Activated CD4-positive, CD25-positive, alpha-beta regulatory T cell treated with anti-CD3 and anti-CD28 coated beads, Interleukin-2, amount 50 U/mL, for 24 hours (primary cell): ENCODE results near the gene CBY1.

Experiments used
- ATAC-seq, 2 donors: fragments of 150-1000 bp; cut with Tn5 transposase; one replicate each; pipeline ENCODE4 v1.10.0; 2021; ENCODE audit warnings: mild to moderate bottlenecking in 1 of 2, moderate library complexity in 1 of 2

Gene CBY1

DNA sequence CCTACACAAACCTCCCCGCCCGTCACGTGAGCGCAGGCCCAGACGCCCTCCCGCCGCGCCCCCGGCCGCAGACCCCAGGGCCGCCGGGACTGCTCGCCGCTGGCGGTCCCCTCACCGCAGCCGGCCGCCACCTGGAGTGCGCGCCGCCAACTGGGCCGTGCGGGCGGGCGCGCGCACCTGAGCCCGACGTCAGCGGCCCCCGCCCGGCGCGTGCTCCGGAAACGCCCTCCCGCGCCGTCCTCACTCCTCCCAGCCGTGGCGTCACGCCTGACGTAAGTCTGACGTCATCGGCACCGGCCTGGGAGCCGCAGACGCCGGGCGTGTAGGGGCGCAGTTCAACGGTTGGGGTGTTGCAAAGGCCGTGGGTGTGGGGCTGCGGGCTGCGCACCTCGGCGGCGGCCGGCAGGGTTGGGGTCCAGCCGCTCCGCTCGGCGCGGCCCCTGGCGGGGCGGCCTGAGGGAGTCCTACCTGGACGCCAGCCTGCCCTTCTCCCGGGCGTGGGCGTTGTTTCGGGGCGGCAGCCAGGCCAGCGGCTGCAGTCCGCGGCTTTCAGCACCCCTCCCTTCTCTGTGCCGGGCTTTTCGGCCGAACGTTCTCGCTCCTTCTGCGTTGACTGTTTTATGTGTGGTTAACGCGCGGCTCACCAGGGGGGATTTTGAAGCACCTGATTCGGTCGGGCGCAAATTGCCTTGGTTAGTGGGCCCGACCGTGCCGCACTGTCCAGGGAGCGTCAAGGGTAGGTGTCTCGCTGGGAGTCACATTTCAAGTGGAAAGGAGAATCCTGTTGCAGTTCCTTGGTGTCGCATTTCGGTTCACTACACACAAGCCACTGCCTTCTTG, 44.6 kb downstream of the CBY1 start, which contains the start of gene JOSD1:
Gene JOSD1, minus strand, starts transcription at position 155 of the 840 bp plus-strand sequence. CDS start 956 bp downstream, outside the sequence.
- ATAC-seq = peak; percentile 33

DNA sequence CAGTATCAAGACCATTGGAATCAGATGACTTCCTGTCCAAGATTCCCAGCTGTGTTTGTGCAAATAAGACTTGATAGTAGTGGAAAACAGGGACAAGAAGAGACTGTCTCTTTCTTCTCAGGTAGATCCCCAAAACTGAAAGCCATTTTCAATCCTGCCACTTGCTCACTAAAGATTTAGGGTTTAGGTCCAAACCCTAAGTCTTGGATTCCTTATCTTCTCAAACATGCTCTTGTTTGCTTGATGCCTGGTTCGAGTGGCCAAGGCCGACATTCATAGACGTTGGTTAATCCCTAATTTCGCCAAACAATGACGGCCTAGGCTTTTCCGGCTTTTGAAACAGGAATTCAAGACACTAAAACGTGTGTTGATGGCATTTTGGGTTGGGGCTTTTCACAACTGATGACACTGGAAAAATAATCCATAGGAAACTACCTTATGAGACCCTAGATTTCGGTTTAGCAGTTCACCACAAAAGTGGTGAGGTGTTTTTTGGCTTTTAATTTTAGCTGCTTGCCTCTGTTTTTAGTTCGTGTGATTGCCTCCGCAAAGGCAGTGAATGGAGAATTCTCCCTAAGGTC, 48.3 kb downstream of the CBY1 start:
- ATAC-seq = no peak

DNA sequence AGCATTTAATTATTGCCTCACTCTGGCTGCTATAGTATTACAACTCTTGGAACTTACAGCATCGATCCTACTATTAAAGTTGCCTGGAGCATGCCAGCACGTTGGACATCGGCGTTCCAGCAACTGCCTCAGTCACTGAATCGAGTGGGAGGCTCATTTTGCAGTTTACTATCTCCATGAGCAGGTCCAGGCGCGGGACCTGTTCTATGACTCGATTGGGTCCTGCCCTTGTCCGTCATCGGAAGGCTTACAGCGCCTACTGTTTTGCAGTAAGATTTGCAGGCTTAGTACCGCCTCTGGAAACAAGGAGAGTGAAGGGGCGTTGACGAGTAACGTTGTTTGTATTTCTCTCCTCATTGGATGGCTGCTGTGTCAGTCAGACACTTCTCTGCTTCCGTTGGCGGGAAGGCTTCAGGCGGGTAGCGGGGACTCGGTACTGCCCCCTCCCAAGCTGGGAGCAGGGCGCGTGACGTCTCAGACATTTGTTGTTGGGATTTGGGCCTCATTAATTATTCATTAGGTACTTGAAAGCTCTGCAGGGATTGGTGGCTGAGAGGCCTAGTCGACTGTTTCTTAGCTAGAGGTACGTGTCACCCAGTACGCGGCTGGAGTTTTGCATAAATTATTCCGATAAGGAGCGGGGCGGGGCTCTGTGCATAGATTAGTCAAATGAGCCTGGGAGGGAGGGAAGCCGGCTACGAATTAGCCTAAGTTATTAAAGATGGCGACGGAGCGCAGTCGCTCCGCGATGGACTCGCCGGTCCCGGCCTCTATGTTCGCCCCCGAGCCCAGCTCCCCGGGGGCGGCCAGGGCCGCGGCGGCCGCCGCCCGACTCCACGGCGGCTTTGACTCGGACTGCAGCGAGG, 49.0 kb downstream of the CBY1 start, which contains the start of gene GTPBP1:
Gene GTPBP1, plus strand, starts transcription at position 710 of the 866 bp plus-strand sequence. Its CDS starts 12 bp downstream, at position 722.
- ATAC-seq = peak; percentile 84 to 87

DNA sequence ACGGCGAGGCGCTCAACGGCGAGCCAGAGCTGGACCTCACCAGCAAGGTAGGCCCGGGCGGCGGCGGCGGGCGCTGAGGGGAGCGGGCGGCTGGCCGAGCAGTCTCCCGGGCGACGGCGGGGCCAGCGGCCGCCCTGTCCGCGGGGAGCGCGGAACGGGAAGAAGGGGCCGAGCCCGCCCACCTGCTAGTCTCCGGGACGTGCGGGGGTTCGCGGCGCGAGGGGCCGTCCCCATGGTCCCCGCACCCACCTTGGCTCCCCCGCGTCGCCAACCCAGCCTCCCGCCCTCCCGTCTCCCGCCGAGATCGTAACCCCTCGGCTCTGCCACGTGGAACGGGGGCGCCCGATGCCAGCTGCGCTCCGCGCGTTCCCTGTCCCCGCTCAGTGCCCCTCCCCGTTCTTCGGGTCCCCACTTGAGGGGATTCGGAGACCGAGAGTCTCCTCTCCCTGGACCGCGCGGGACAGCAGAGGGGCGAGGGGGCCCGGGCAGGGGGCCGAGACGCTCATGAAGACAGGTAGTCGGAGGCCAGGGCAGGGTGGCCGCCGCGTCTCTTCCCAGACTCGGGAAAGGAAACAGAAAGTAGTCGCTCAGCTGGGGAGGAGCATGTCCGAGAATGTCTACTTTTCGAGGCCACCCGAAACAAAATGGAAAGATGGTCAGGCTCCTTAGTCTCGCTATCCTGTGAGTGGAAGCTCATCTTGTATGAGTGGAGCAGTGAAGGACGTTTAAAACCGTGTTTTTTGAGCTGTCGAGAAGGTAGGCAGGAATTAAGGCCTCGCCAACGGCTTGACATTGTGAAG, 49.9 kb downstream of the CBY1 start:
- ATAC-seq = no peak

DNA sequence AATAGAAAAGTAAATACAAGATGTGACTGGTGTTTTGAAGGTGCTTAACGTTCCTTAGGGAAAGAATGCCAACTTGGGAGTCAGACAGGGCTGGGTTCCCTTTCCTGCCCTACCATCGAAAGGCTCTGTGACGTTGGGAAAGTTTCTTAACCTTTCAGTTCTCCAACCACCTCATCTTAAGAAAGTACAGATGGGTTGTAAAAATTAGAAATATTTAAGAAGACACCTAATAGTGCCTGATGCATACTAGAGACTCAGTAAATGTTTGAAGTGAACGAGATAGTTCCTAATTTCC, 50.4 kb downstream of the CBY1 start:
- ATAC-seq = no peak

DNA sequence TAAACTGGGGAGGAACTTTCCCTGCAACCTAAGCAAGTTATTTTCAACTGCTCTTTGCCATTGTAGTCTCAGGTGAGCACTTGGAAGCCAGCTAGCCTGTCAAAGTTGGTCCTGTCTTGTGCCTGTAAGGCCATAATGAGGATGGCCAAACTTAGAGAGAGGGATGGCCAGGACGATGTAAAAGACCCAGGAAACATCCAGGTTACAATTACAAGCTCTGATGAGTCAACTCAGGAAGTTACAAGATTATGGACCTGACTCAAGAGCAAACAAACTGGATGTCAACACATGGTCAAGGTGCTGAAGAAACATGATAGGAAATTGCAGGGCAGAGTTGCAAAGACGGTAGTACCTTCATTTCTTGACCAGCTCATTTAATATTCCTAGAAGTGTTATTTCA, 50.9 kb downstream of the CBY1 start:
- ATAC-seq = no peak

DNA sequence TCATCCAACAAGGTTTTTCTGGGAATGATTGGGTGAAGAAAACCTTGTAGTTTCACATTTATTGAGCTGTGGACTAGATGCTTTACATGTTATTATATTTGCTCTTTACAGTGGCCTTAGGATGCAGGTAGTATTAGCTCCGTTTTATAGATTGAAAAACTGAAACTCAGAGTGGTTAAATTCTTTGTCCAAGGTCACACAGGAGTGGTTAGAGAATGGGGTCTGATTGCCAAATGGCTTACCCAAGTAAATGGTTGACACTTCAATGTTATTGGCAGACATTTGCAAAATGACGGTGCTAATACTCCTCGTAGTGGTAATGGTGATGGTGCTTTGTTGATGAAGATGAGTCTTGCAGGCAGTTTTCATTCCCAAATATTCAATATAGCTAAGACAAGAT, 51.5 kb downstream of the CBY1 start:
- ATAC-seq = no peak

DNA sequence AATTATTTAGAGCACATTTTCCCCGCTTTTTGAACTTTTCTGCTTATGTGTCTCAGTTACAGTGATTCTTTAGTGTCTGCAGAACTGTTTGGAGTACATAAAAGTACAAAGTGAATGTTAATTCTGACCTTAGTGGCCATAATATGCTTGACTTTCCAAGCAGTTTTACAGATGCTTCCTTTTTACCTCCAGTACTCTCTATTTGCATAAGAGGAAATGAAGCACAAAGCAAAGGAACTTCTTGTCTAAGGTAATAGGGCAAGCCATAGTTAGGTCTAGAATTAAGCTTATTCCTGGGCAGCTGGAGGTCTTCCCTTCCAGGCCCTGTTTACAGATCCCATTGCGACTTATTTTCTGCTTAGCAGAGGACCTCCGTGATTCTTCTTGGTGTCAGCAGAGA, 52.9 kb downstream of the CBY1 start:
- no peak for ATAC-seq

DNA sequence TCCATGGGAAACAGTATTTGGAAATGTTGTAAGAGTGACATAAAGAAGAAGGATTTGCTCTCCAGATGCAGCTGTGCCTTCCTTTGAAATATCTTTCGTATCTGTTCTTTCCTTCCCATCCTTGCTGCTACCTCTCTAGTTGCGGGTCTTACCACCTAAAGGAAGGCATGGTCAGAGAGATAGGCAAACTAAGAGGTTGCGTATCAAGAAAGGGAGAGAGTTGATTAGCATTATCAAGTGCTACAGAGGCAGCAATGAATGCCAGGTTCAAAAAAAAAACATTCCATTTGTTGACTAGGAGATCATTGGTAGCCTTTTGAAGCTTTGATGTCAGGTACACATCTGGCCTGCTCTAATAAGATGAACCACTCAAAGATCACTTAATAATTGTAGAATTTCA, 53.9 kb downstream of the CBY1 start:
- ATAC-seq = no peak

DNA sequence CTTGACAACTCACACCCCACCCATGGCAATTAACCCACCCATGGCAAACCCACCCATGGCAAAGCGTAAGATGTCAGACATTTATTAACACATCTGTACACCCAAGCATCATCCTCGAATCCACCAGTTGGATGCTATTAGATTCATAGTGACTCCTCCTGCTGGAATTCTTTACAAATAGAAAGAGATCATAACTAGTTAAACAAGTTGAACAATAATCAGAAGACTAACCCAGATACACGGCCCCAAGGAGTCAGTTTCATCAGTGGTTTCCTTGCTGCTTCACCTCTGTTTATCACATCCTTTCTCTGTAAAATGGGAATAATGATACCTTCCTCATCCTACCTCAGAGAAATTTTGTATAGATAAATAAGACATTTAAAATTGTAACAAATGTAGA, 54.4 kb downstream of the CBY1 start:
- no peak for ATAC-seq

DNA sequence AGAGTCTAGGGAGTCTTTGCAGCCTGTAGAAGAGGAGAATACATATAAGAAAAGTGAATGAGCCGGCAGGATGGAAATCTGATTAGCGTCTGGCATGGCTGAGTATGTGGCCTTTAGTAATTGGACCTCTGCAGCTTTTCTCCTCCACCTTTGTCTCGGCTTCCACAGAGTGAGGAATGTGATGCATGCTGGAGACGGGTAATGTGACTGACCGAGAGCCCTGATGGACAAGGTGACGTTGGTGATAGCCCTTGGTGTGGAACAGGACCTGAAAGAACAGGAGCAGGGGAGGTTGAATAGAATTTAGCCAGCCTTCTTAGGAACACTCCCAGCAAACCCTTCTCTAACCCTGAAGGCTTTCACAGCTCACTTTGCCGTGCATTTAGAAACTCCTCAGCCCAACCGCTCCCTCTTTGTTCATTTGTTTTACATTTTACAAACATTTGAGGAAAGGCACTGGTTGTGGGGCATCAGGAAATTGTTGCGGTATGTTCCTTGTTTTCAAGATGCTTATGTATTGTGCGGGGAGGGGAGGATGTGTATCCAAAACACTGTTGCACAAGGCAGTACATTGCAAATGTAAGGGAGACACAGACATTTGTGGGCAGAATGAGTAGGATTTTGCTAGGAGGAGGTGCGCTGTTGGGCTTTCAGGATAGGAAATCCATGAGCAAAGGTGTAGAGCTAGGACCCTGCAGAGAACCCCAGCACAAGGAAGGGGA, 56.2 kb downstream of the CBY1 start:
- no peak for ATAC-seq

DNA sequence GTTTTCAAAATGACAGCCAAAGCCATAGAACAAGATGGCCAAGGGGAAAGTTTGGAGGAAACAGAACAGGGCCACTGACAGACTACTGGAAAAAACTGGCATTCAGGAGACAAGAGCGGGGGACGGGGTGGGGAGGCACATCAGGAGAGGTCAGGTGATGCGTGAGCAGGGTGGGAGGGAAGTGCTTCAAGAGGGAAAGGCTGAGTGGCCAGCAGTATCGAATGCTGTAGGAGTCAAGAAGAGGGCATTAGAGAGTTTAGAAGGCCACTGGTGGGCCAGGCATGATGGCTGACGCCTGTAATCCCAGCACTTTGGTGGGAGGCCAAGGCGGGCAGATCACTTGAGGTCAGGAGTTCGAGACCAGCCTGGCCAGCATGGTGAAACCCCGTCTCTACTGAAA, 57.5 kb downstream of the CBY1 start:
- no peak for ATAC-seq

DNA sequence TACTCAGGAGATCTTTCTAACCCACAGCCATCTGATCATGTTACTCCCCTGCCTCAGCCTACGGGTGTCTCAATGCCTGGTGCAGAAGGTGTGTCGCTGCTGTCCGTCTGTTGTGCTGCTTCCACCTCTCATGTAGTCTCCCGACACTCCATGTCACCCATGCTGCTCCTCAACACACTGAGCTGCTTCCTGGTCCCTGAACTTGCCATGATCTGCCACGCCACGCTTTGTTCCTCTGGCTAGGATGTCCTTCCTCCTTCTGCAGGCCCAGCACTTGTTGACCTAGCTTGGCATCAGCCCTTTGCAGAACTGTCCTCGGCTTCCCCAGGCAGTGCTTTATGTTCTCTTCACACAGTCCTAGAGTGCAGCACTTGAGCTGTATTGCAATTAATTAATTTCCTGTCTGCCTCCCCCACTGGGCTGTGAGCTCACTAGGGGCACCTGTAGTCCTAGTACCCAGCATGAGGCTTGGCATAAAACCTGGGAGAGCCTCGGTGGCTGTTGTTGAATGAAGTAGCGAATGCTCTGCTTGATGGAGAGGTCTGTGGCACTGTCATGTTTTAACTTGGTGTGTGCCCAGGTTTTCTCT, 58.8 kb downstream of the CBY1 start:
- no peak for ATAC-seq

DNA sequence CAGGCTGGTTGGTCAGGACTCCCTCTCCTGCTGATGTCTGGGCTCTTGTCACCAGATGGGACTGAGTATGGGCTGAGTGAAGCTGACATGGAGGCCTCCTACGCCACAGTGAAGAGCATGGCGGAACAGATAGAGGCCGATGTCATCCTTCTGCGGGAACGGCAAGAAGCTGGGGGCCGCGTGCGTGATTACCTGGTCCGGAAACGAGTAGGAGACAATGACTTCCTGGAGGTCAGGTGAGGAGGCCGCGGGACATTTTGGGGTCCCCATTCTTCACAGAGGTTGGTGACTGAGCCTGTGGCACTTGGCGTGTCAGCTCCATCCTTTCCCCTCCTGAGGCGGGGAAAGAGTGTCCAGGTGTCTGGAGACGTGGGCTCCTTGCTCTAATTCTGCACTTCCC, 59.4 kb downstream of the CBY1 start:
- ATAC-seq = no peak

DNA sequence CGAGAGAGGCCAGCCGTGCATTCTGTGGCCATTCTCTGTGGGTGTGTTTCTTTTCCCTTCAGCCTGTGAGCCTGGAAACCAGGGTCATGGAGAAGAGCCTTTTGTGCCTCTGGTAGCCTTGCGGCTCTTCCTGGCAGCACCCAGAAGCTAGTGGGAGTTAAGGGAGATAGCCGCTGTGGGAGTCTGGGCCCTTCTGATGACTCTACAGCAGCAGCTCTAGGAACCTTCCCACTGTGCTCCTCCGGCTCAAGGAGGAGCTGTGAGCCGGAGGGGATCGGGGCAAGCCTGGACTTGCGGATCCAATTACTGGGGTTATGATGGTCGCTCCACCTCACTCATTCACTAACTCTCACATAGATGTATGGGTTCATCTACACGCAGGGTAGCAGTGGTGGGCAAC, 59.8 kb downstream of the CBY1 start:
- no peak for ATAC-seq

DNA sequence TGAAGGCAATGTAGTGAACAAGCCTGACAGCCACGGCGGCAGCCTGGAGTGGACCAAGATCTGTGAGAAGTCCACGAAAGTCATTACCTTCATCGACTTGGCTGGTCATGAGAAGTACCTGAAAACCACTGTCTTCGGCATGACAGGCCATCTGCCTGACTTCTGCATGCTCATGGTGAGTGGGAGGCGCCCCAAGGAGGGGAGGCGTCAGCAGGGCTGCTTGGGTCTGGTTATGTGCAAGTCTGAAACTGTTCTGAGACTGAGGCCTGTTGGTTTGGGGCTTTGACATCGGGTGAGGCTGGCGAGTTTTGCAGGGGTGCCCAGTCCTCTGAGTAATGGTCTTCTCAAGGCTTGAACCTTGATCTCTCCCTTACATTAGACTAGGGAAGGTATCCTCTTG, 60.4 kb downstream of the CBY1 start:
- no peak for ATAC-seq

DNA sequence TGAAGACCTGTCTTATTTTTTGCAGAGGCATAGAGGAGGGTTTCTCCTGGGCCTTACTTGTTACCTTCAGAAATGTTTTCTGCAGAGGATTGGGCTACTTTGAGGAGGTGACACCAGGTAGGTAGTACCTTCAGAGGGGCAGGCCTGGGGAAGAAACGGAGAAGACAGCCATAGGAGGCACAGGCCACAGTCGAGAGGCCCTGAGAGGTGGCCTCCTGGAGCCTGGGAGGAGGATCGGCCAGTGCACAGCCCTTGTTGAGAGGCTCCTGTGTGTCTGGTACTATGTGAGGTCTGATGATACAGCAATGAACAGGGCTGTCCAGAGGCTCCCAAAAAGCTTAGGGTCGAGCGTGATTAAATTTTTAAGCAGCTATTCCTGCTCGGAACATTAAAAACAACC, 60.8 kb downstream of the CBY1 start:
- no peak for ATAC-seq

DNA sequence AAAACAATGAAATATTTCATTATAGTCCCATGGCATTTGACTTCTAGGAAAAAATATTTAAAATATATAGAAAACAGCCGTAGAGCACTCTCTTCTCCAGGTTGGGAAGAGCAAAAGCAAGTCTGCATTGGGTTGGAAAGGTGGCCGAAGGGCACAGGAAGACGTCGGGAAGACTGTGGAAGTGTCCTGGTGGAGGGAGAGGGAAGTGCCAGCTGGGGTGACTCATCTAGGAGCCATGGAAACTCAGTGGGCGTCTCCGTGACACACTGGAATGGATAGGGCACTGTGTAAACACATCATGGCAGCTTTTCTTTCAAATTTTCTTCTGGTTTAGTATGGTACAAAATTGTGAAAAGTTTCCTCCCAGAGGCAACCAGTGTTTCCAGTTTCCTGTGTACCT, 62.0 kb downstream of the CBY1 start:
- no peak for ATAC-seq

DNA sequence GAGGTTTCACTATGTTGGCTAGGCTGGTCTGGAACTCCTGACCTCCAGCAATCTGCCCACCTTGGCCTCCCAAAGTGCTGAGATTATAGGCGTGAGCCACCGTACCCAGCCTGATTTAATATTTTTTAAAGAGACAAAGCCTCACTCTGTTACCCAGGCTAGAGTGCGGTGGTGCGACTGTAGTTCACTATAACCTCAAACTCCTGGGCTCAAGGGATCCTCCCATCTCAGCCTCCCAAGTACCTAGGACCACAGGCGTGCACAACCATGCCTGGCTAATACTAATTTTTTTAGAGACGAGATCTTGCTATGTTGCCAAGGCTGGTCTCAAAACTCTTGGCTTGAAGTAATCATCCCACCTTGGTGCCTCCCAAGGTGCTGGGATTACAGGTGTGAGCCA, 62.8 kb downstream of the CBY1 start:
- no peak for ATAC-seq

DNA sequence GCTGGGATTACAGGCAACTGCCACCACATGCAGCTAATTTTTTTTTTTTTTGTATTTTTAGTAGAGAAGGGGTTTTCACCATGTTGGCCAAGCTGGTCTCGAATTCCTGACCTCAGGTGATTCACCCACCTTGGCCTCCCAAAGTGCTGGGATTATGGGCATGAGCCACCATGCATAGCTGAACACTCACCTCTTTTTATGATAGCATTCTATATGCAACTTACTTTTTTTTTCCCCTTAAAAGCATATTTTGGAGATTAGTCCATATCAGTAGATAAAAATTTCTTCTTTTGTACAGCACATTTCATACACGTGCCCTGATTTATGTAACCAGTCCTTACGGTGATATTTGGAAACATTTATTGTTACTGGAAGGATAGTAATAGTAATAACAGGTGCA, 63.9 kb downstream of the CBY1 start:
- ATAC-seq = no peak

DNA sequence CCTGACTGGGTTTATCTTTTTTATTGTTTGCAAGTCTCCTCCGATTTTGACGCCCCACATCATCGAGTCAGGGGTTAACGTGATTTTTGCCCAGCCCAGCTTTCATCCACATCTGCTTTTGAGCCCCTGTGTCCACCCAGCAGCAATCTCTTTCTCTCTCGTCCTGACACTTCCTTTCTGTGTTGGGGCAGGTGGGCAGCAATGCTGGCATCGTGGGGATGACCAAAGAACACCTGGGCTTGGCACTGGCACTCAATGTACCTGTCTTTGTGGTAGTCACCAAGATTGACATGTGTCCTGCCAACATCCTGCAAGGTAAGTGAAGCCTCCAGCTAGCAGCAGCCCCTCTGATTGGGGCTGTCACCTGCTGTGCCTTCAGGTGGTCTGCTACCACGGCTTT, 65.1 kb downstream of the CBY1 start:
- ATAC-seq = no peak
